ENCODE data around the gene GLIS2.

Gene GLIS2

GRCh38 chr16:4362476-4363135 is 46.7 kb downstream of the GLIS2 start:
- Histone ChIP-seq H3K27me3 (ENCODE audit: control insufficient read depth, insufficient read depth, low read length) (no peaks in the 10 kb centered on the region), H3K36me3 (ENCODE audit: insufficient read depth, low read length) (peaks cover 8% of the 10 kb centered on the region), H3K9me3 (replicated peaks; ENCODE audit: low read length) (no peaks in the 10 kb centered on the region), H3K4me3 (ENCODE audit: low read length) (no peak overlapping the region), H3K9ac (ENCODE audit: low read depth, low read length) (no peak overlapping the region), H3K4me1 (ENCODE audit: control insufficient read depth, insufficient read depth, low read length) (no peaks in the 10 kb centered on the region), H3K4me2 (ENCODE audit: low read length) (no peak overlapping the region)

GRCh38 chr16:4364196-4365013 is 48.5 kb downstream of the GLIS2 start:
- peaks cover 3% of the 10 kb centered on the region for H3K36me3 ChIP-seq (ENCODE audit: insufficient read depth, low read length)

GRCh38 chr16:4365014-4365406 is 49.1 kb downstream of the GLIS2 start:
- H3K27me3 ChIP-seq (ENCODE audit: control insufficient read depth, insufficient read depth, low read length), result no peaks in the 10 kb centered on the region
- H3K9me3 ChIP-seq (replicated peaks; ENCODE audit: low read length), result no peaks in the 10 kb centered on the region
- no peak overlapping the region for H3K4me3 ChIP-seq (ENCODE audit: low read length)
- peaks cover 3% of the 10 kb centered on the region for H3K36me3 ChIP-seq (ENCODE audit: insufficient read depth, low read length)
- H3K4me1 ChIP-seq (ENCODE audit: control insufficient read depth, insufficient read depth, low read length), result peaks cover 12% of the 10 kb centered on the region
- no peak overlapping the region for H3K9ac ChIP-seq (ENCODE audit: low read depth, low read length)
- no peak overlapping the region for H3K4me2 ChIP-seq (ENCODE audit: low read length)

More at GRCh38 chr16:4364196-4365013, 48.5 kb downstream of the GLIS2 start:
- Histone ChIP-seq H3K9ac (ENCODE audit: low read depth, low read length) (no peak overlapping the region), H3K27me3 (ENCODE audit: control insufficient read depth, insufficient read depth, low read length) (no peaks in the 10 kb centered on the region), H3K4me2 (ENCODE audit: low read length) (no peak overlapping the region), H3K9me3 (replicated peaks; ENCODE audit: low read length) (no peaks in the 10 kb centered on the region), H3K4me1 (ENCODE audit: control insufficient read depth, insufficient read depth, low read length) (peaks cover 9% of the 10 kb centered on the region), H3K4me3 (ENCODE audit: low read length) (no peak overlapping the region)

GRCh38 chr16:4365615-4366014 is 49.7 kb downstream of the GLIS2 start:
- Histone ChIP-seq H3K4me1 (ENCODE audit: control insufficient read depth, insufficient read depth, low read length) (peaks cover 19% of the 10 kb centered on the region), H3K36me3 (ENCODE audit: insufficient read depth, low read length) (peaks cover 3% of the 10 kb centered on the region), H3K4me2 (ENCODE audit: low read length) (no peak overlapping the region)

GRCh38 chr16:4366016-4366415 is 50.1 kb downstream of the GLIS2 start:
- Histone ChIP-seq H3K4me3 (ENCODE audit: low read length) (no peak overlapping the region), H3K9me3 (replicated peaks; ENCODE audit: low read length) (no peaks in the 10 kb centered on the region), H3K36me3 (ENCODE audit: insufficient read depth, low read length) (peaks cover 3% of the 10 kb centered on the region), H3K4me2 (ENCODE audit: low read length) (no peak overlapping the region), H3K27me3 (ENCODE audit: control insufficient read depth, insufficient read depth, low read length) (no peaks in the 10 kb centered on the region), H3K9ac (ENCODE audit: low read depth, low read length) (no peak overlapping the region), H3K4me1 (ENCODE audit: control insufficient read depth, insufficient read depth, low read length) (peaks cover 23% of the 10 kb centered on the region)

More at GRCh38 chr16:4365615-4366014, 49.7 kb downstream of the GLIS2 start:
- Histone ChIP-seq H3K9ac (ENCODE audit: low read depth, low read length) (no peak overlapping the region), H3K9me3 (replicated peaks; ENCODE audit: low read length) (no peaks in the 10 kb centered on the region), H3K4me3 (ENCODE audit: low read length) (no peak overlapping the region), H3K27me3 (ENCODE audit: control insufficient read depth, insufficient read depth, low read length) (no peaks in the 10 kb centered on the region)

- peaks cover 3% of the 10 kb centered on the region for H3K36me3 ChIP-seq (ENCODE audit: insufficient read depth, low read length)
- H3K4me1 ChIP-seq (ENCODE audit: control insufficient read depth, insufficient read depth, low read length), result peaks cover 28% of the 10 kb centered on the region
- H3K4me2 ChIP-seq (ENCODE audit: low read length), result no peak overlapping the region
Observed at GRCh38 chr16:4367393-4367856, 51.6 kb downstream of the GLIS2 start.

GRCh38 chr16:4369007-4369733 is 53.3 kb downstream of the GLIS2 start:
- H3K36me3 ChIP-seq (ENCODE audit: insufficient read depth, low read length), result peaks cover 2% of the 10 kb centered on the region
- no peak overlapping the region for H3K4me2 ChIP-seq (ENCODE audit: low read length)
- H3K4me3 ChIP-seq (ENCODE audit: low read length), result no peak overlapping the region
- no peaks in the 10 kb centered on the region for H3K27me3 ChIP-seq (ENCODE audit: control insufficient read depth, insufficient read depth, low read length)
- no peaks in the 10 kb centered on the region for H3K9me3 ChIP-seq (replicated peaks; ENCODE audit: low read length)
- no peak overlapping the region for H3K9ac ChIP-seq (ENCODE audit: low read depth, low read length)
- H3K4me1 ChIP-seq (ENCODE audit: control insufficient read depth, insufficient read depth, low read length), result peaks cover 42% of the 10 kb centered on the region

More at GRCh38 chr16:4367393-4367856, 51.6 kb downstream of the GLIS2 start:
- Histone ChIP-seq H3K9ac (ENCODE audit: low read depth, low read length) (no peak overlapping the region), H3K27me3 (ENCODE audit: control insufficient read depth, insufficient read depth, low read length) (no peaks in the 10 kb centered on the region), H3K4me3 (ENCODE audit: low read length) (no peak overlapping the region), H3K9me3 (replicated peaks; ENCODE audit: low read length) (no peaks in the 10 kb centered on the region)

GRCh38 chr16:4370151-4370550 is 54.3 kb downstream of the GLIS2 start:
- Histone ChIP-seq H3K4me1 (ENCODE audit: control insufficient read depth, insufficient read depth, low read length) (peaks cover 52% of the 10 kb centered on the region), H3K36me3 (ENCODE audit: insufficient read depth, low read length) (no peaks in the 10 kb centered on the region), H3K4me2 (ENCODE audit: low read length) (peak overlapping the region; percentile 99)

GRCh38 chr16:4370570-4371356 is 54.9 kb downstream of the GLIS2 start:
- Histone ChIP-seq H3K4me3 (ENCODE audit: low read length) (peak overlapping the region; percentile 97), H3K9ac (ENCODE audit: low read depth, low read length) (peak overlapping the region; percentile 46), H3K27me3 (ENCODE audit: control insufficient read depth, insufficient read depth, low read length) (no peaks in the 10 kb centered on the region), H3K36me3 (ENCODE audit: insufficient read depth, low read length) (no peaks in the 10 kb centered on the region), H3K4me1 (ENCODE audit: control insufficient read depth, insufficient read depth, low read length) (peaks cover 56% of the 10 kb centered on the region), H3K9me3 (replicated peaks; ENCODE audit: low read length) (no peaks in the 10 kb centered on the region), H3K4me2 (ENCODE audit: low read length) (peak overlapping the region; percentile 99)

More at GRCh38 chr16:4370151-4370550, 54.3 kb downstream of the GLIS2 start:
- no peak overlapping the region for H3K4me3 ChIP-seq (ENCODE audit: low read length)
- peak overlapping the region; percentile 46 for H3K9ac ChIP-seq (ENCODE audit: low read depth, low read length)
- no peaks in the 10 kb centered on the region for H3K9me3 ChIP-seq (replicated peaks; ENCODE audit: low read length)
- H3K27me3 ChIP-seq (ENCODE audit: control insufficient read depth, insufficient read depth, low read length), result no peaks in the 10 kb centered on the region

- peak within 1 kb of the TSS; percentile 99 for H3K4me2 ChIP-seq (ENCODE audit: low read length)
- peak within 1 kb of the TSS; percentile 97 for H3K4me3 ChIP-seq (ENCODE audit: low read length)
- peaks cover 63% of the 10 kb centered on the region for H3K4me1 ChIP-seq (ENCODE audit: control insufficient read depth, insufficient read depth, low read length)
- H3K36me3 ChIP-seq (ENCODE audit: insufficient read depth, low read length), result no peaks in the 10 kb centered on the region
- peak within 1 kb of the TSS; percentile 83 for H3K9ac ChIP-seq (ENCODE audit: low read depth, low read length)
- no peaks in the 10 kb centered on the region for H3K27me3 ChIP-seq (ENCODE audit: control insufficient read depth, insufficient read depth, low read length)
- no peaks in the 10 kb centered on the region for H3K9me3 ChIP-seq (replicated peaks; ENCODE audit: low read length)
Observed at GRCh38 chr16:4371357-4372000, 55.6 kb downstream of the GLIS2 start, which contains the start of gene VASN. Gene VASN (plus strand): TSS chr16:4371848. CDS start chr16:4380878, 9,030 bp downstream.

Data from skeletal muscle satellite cell (primary cell).